ENCODE results near the gene TNNT2. TPM values are rescaled to one million over a fixed set of nuclear protein-coding genes. Genes with fewer than 3 reads are reported as not detected.

TNNT2 gene
- total RNA-seq, 4 donors from 2014 or later: 0.21 TPM; not detected in 3

DNA sequence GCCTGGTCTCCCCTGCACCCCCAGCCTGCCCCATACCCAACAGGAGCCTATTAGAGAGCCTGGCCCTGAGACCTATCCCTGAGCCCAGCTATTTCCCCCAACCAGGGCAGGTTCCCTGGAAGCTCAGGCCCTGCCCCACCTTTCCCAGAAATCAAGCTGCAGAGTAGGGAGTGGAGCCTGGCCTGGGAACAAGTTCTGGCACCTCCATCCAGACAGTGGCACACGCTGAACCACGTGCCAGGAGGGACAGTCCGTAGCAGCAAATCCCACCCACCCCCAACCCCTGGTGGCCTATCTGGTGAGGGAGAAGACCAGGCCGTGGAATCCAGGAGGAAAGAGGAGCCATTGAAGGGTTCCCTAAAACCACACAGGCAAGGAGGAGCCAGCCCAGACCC lies 22.6 kb downstream of the TNNT2 start:
- Histone ChIP-seq H3K27me3 (no peaks in the 10 kb centered on the region), H3K4me3 (no peak overlapping the region), H3K27ac (no peak overlapping the region), H3K4me1 (no peaks in the 10 kb centered on the region), H3K36me3 (no peaks in the 10 kb centered on the region), H3K9me3 (no peaks in the 10 kb centered on the region)
- intact Hi-C loops (cut with DNase I; ENCODE audit: low total_unique reads): no loop called here
- TF ChIP-seq POLR2A (IDR thresholded peaks at IDR 0.05): no peak
- TF ChIP-seq, protein P1, sequence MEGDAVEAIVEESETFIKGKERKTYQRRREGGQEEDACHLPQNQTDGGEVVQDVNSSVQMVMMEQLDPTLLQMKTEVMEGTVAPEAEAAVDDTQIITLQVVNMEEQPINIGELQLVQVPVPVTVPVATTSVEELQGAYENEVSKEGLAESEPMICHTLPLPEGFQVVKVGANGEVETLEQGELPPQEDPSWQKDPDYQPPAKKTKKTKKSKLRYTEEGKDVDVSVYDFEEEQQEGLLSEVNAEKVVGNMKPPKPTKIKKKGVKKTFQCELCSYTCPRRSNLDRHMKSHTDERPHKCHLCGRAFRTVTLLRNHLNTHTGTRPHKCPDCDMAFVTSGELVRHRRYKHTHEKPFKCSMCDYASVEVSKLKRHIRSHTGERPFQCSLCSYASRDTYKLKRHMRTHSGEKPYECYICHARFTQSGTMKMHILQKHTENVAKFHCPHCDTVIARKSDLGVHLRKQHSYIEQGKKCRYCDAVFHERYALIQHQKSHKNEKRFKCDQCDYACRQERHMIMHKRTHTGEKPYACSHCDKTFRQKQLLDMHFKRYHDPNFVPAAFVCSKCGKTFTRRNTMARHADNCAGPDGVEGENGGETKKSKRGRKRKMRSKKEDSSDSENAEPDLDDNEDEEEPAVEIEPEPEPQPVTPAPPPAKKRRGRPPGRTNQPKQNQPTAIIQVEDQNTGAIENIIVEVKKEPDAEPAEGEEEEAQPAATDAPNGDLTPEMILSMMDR (IDR thresholded peaks at IDR 0.05): no peak
- DNase-seq: no peak

DNA sequence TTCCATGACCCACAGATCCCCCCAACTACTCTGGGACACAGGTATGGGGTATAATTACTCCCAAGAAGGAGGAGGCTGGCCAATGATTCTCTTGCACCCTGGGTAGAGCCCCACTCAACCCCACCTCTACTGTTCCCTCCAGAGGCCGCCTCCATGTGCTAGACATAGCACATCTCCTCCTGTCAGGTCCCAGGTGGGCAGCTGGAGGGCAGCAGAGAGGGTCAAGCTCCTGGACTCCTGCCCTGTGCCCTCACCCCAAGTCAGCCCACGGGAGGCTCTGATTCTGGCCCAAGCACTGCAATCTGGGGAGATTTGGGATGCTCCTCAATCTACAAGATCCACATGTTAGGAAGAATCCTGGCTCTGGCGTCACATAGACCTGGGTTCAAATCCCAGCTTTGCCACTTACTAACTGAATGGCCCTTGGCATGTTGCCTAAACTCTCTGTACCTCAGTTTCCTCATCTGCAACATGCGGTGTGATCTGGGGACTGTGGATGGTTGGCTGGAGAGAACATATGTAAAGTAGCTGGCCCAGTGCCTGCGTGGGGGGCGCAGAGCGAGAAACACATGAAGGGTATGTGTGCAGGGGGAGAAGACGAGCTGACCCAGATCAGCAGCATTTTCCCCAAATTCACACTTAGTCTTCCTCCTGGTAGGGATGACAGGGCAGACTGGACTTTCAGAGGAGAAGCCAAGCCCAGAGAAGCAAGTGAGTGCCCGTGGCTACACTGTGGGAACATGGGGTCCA lies 23.2 kb downstream of the TNNT2 start:
- Histone ChIP-seq H3K27me3 (no peaks in the 10 kb centered on the region), H3K27ac (no peak overlapping the region), H3K4me1 (no peaks in the 10 kb centered on the region), H3K4me3 (no peak overlapping the region), H3K9me3 (no peaks in the 10 kb centered on the region), H3K36me3 (no peaks in the 10 kb centered on the region)
- DNase-seq: no peak
- intact Hi-C loops (cut with DNase I; ENCODE audit: low total_unique reads): no loop called here
- TF ChIP-seq, protein P1 (IDR thresholded peaks at IDR 0.05): no peak
- no peak for TF ChIP-seq POLR2A (IDR thresholded peaks at IDR 0.05)

DNA sequence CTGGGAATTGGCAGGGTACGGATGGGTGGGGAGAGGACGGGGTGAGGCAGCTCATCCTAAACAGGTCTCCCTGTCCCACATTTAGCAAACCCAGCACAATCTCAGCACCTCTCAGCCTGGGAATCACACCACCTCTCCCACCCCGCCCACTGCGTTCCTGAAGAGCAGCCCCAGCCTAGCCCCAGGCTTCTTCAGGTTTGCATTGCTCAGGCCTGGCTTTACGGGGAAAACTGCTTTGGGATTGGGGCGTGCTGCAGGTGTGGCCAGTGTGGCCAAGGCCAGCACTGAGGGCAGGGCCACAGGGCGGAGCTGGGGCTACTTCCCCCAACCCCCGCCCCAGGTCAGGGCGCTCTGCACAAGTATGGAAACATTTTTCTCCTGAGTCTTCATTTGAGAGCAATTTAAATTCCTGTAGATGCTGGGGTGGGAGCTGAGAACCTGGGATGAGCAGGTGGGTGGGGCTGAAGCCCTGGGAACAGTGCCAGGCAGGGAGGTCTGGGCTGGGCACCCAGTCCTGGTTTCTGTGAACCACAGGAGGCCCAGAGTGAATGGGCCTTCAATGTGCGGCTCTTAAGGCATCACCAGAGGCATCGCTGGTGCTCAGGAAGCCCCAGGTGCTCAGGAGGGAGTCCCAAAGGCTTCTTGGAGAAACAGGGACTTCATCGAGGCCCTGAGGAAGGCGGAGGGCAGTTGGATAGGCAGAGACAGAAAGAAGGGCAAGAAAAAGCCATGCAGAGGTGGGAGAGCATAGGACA lies 24.1 kb downstream of the TNNT2 start:
- Histone ChIP-seq H3K9me3 (no peaks in the 10 kb centered on the region), H3K4me1 (no peaks in the 10 kb centered on the region), H3K27ac (no peak overlapping the region), H3K27me3 (no peaks in the 10 kb centered on the region), H3K4me3 (no peak overlapping the region), H3K36me3 (no peaks in the 10 kb centered on the region)
- intact Hi-C loops (cut with DNase I; ENCODE audit: low total_unique reads): no loop called here
- DNase-seq: no peak
- TF ChIP-seq, protein P1 (IDR thresholded peaks at IDR 0.05): no peak
- no peak for TF ChIP-seq POLR2A (IDR thresholded peaks at IDR 0.05)

DNA sequence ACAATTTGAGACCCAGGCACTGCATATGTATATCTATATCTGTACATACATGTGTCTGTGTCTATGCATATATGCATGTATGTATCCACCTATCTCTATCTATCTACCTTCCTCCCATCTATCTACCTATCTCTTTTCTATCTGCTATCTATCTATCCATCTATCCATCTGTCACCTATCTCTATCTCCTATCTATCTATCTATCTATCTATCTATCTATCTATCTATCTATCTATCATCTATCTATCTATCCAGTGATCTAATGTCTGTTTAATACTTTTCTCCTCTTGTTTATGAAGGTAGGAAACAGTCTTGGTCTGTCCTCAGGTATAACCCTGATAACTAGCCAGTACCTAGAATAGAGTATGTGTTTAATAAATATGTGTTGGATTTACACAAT lies 25.9 kb downstream of the TNNT2 start:
- H3K4me3 ChIP-seq: no peak overlapping the region
- no peak overlapping the region for H3K27ac ChIP-seq
- H3K9me3 ChIP-seq: no peaks in the 10 kb centered on the region
- H3K27me3 ChIP-seq: no peaks in the 10 kb centered on the region
- intact Hi-C loops (cut with DNase I; ENCODE audit: low total_unique reads): no loop called here
- TF ChIP-seq, protein P1 (IDR thresholded peaks at IDR 0.05): no peak
- TF ChIP-seq POLR2A (IDR thresholded peaks at IDR 0.05): no peak
- H3K36me3 ChIP-seq: no peaks in the 10 kb centered on the region
- H3K4me1 ChIP-seq: no peaks in the 10 kb centered on the region
- DNase-seq: no peak

DNA sequence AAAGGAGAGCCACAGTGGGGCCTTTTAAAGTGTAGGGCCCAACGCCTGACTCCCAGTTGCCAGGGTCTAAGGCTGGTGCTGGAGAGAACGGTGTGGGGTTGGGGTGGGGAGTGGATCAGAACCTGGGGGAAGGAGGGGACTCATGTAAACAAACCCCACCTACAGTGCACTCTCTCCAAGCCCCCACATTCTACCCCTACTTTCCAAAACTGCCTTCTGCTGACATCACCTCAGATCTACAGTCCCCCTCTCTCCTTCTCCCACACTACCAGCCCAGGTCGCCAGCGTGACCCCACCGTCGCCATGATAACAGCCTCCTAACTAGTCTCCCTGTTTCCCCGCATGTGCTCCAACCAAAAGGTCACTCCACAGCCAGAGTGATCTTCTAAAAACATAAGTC lies 26.6 kb downstream of the TNNT2 start:
- no peak for TF ChIP-seq POLR2A (IDR thresholded peaks at IDR 0.05)
- TF ChIP-seq, protein P1 (IDR thresholded peaks at IDR 0.05): no peak
- no peak for DNase-seq
- Histone ChIP-seq H3K4me3 (no peak overlapping the region), H3K4me1 (no peaks in the 10 kb centered on the region), H3K36me3 (no peaks in the 10 kb centered on the region), H3K27ac (no peak overlapping the region), H3K27me3 (no peaks in the 10 kb centered on the region), H3K9me3 (no peaks in the 10 kb centered on the region)
- intact Hi-C loops (cut with DNase I; ENCODE audit: low total_unique reads): no loop called here
